Hepatocyte (in vitro differentiated cells): Measurements from ENCODE around the gene PRKCZ. TPM values are rescaled to one million over a fixed set of nuclear protein-coding genes. Genes with fewer than 3 reads are reported as not detected.

Source experiments
- DNase-seq: peaks from one replicate; pipeline ENCODE4 v3.0.0-alpha.2; 2016; ENCODE audit warnings: low spot score
- H2AFZ ChIP-seq: fragments of 200-600 bp; sonication (generic); 2 replicates; pipeline ENCODE4 v1.6.0; 2016; ENCODE audit warnings: antibody characterized with exemption, mild to moderate bottlenecking
- H3K27ac ChIP-seq: fragments of 200-600 bp; sonication (generic); 2 replicates; pipeline ENCODE4 v1.5.1; 2016; ENCODE audit warnings: mild to moderate bottlenecking
- H3K27me3 ChIP-seq: fragments of 200-600 bp; sonication (generic); 2 replicates; pipeline ENCODE4 v1.6.1; 2016
- H3K36me3 ChIP-seq: fragments of 200-600 bp; sonication (generic); replicated peaks from 2 replicates; pipeline ENCODE4 v1.5.1; 2016; ENCODE audit warnings: low read depth; ENCODE audit not compliant: insufficient read depth
- H3K4me1 ChIP-seq: fragments of 200-600 bp; sonication (generic); 2 replicates; pipeline ENCODE4 v1.5.1; 2016; ENCODE audit warnings: mild to moderate bottlenecking, moderate library complexity; ENCODE audit not compliant: insufficient read depth
- H3K4me2 ChIP-seq: fragments of 200-600 bp; sonication (generic); 2 replicates; pipeline ENCODE4 v1.6.0; 2016
- H3K4me3 ChIP-seq: fragments of 200-600 bp; sonication (generic); 2 replicates; pipeline ENCODE4 v1.5.1; 2016; ENCODE audit warnings: mild to moderate bottlenecking
- H3K79me2 ChIP-seq: fragments of 200-600 bp; sonication (generic); 2 replicates; pipeline ENCODE4 v1.6.0; 2017; ENCODE audit warnings: mild to moderate bottlenecking
- H3K9me2 ChIP-seq: fragments of 200-600 bp; sonication (generic); replicated peaks from 2 replicates; pipeline ENCODE4 v1.6.0; 2017; ENCODE audit warnings: mild to moderate bottlenecking; ENCODE audit not compliant: insufficient read depth
- H3K9me3 ChIP-seq: fragments of 200-600 bp; sonication (generic); 2 replicates; pipeline ENCODE4 v1.5.1; 2016; ENCODE audit warnings: low read depth, mild to moderate bottlenecking
- H4K20me1 ChIP-seq: fragments of 200-600 bp; sonication (generic); 2 replicates; pipeline ENCODE4 v1.6.0; 2016; ENCODE audit warnings: mild to moderate bottlenecking; ENCODE audit not compliant: insufficient read depth, poor library complexity, severe bottlenecking
- EZH2 ChIP-seq: fragments of 200-600 bp; sonication (generic); IDR thresholded peaks from 2 replicates; pipeline ENCODE4 v1.6.1; 2016; ENCODE audit warnings: antibody characterized with exemption, mild to moderate bottlenecking, borderline replicate concordance
- EZH2phosphoT487 ChIP-seq: fragments of 200-600 bp; sonication (generic); IDR thresholded peaks from one replicate; pipeline ENCODE4 v1.6.1; 2018; ENCODE audit warnings: antibody characterized with exemption, mild to moderate bottlenecking, low read depth, moderate library complexity; ENCODE audit not compliant: unreplicated experiment, severe bottlenecking
- WGBS: methylation state at CpG from one replicate; pipeline ENCODE4 v1.1.6; 2016; ENCODE audit warnings: low lambda C conversion rate; ENCODE audit errors: missing lambda C conversion rate; 5-methylcytosine and 5-hydroxymethylcytosine counted together
- polyA plus RNA-seq: library from polyadenylated mRNA; unstranded; fragments of >200 nt; fragmentation: Nextera tagmentation; extraction: Ambion mirVana; gene quantifications from 2 replicates; pipeline ENCODE4 v1.2.1, GENCODE V29; 2016
- total RNA-seq: library from RNA; depleted of rRNA; stranded (reverse); fragments of >200 nt; gene quantifications from 2 replicates; pipeline ENCODE4 v1.2.3, GENCODE V29; 2014
- TF ChIP-seq, protein P1 (sequence below): fragments of 200-600 bp; sonication (generic); IDR thresholded peaks from 2 replicates; pipeline ENCODE4 v1.5.1; 2016; ENCODE audit warnings: antibody characterized with exemption, mild to moderate bottlenecking; ENCODE audit not compliant: poor library complexity

PRKCZ gene
- total and polyA plus RNA-seq, 2 experiments from 2014 or later = 41.0 to 52.3 TPM

GRCh38 chr1:2037314-2037979 lies 12.8 kb upstream of the PRKCZ start:
- Histone ChIP-seq H3K4me3 (no peak overlapping the region), H3K9me3 (no peaks in the 10 kb centered on the region), H3K27me3 (no peaks in the 10 kb centered on the region), H2AFZ (no peak overlapping the region), H3K36me3 (no peaks in the 10 kb centered on the region), H4K20me1 (no peaks in the 10 kb centered on the region), H3K27ac (no peak overlapping the region), H3K4me2 (no peak overlapping the region), H3K79me2 (no peaks in the 10 kb centered on the region), H3K9me2 (no peaks in the 10 kb centered on the region), H3K4me1 (no peaks in the 10 kb centered on the region)
- 79% methylated on average over 18 of the region's 18 CpGs for WGBS
- DNase-seq = no peak
- TF ChIP-seq, protein P1, sequence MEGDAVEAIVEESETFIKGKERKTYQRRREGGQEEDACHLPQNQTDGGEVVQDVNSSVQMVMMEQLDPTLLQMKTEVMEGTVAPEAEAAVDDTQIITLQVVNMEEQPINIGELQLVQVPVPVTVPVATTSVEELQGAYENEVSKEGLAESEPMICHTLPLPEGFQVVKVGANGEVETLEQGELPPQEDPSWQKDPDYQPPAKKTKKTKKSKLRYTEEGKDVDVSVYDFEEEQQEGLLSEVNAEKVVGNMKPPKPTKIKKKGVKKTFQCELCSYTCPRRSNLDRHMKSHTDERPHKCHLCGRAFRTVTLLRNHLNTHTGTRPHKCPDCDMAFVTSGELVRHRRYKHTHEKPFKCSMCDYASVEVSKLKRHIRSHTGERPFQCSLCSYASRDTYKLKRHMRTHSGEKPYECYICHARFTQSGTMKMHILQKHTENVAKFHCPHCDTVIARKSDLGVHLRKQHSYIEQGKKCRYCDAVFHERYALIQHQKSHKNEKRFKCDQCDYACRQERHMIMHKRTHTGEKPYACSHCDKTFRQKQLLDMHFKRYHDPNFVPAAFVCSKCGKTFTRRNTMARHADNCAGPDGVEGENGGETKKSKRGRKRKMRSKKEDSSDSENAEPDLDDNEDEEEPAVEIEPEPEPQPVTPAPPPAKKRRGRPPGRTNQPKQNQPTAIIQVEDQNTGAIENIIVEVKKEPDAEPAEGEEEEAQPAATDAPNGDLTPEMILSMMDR = no peak
- no peak for TF ChIP-seq EZH2phosphoT487
- TF ChIP-seq EZH2 = no peak

- TF ChIP-seq EZH2phosphoT487 (no peak), EZH2 (no peak)
- TF ChIP-seq, protein P1 = no peak
- 88% methylated on average over 8 of the region's 8 CpGs for WGBS
- H3K27ac ChIP-seq = no peak overlapping the region
Observed at GRCh38 chr1:2038229-2038628, 12.0 kb upstream of the PRKCZ start.

GRCh38 chr1:2039251-2039650 lies 11.0 kb upstream of the PRKCZ start:
- 71% methylated on average over 8 of the region's 8 CpGs for WGBS
- DNase-seq = no peak
- H3K27ac ChIP-seq = no peak overlapping the region
- no peak overlapping the region for H3K4me2 ChIP-seq
- H4K20me1 ChIP-seq = no peaks in the 10 kb centered on the region
- no peak for TF ChIP-seq EZH2
- TF ChIP-seq EZH2phosphoT487 = no peak
- TF ChIP-seq, protein P1 = no peak
- H3K4me3 ChIP-seq = no peak overlapping the region
- no peaks in the 10 kb centered on the region for H3K36me3 ChIP-seq
- no peak overlapping the region for H2AFZ ChIP-seq
- no peaks in the 10 kb centered on the region for H3K27me3 ChIP-seq
- no peaks in the 10 kb centered on the region for H3K9me3 ChIP-seq
- H3K79me2 ChIP-seq = no peaks in the 10 kb centered on the region
- no peaks in the 10 kb centered on the region for H3K4me1 ChIP-seq
- H3K9me2 ChIP-seq = no peaks in the 10 kb centered on the region

More at GRCh38 chr1:2038229-2038628, 12.0 kb upstream of the PRKCZ start:
- Histone ChIP-seq H4K20me1 (no peaks in the 10 kb centered on the region), H3K9me3 (no peaks in the 10 kb centered on the region), H3K4me3 (no peak overlapping the region), H3K4me1 (no peaks in the 10 kb centered on the region), H2AFZ (no peak overlapping the region), H3K79me2 (no peaks in the 10 kb centered on the region), H3K4me2 (no peak overlapping the region), H3K36me3 (no peaks in the 10 kb centered on the region), H3K9me2 (no peaks in the 10 kb centered on the region), H3K27me3 (no peaks in the 10 kb centered on the region)
- DNase-seq = no peak
